ENCODE data around the gene C8B. TPM values are rescaled to one million over a fixed set of nuclear protein-coding genes. Genes with fewer than 3 reads are reported as not detected.

C8B gene
- total RNA-seq, 1 donor from 2014 or later: not detected

- DNase-seq (ENCODE audit: low spot score): no peak
Observed at GRCh38 chr1:56972976-56973375, 7.2 kb upstream of the C8B start.

- no peak for DNase-seq (ENCODE audit: low spot score)
Observed at GRCh38 chr1:56970280-56970679, 4.5 kb upstream of the C8B start.

GRCh38 chr1:56968878-56969495 lies 3.2 kb upstream of the C8B start:
- DNase-seq (ENCODE audit: low spot score): no peak

- no peak for DNase-seq (ENCODE audit: low spot score)
Observed at GRCh38 chr1:56967900-56968832, 2.4 kb upstream of the C8B start.

GRCh38 chr1:56967355-56967754 lies 1.5 kb upstream of the C8B start:
- no peak for DNase-seq (ENCODE audit: low spot score)

- DNase-seq (ENCODE audit: low spot score): no peak
Observed at GRCh38 chr1:56966698-56966999, 834 bp upstream of the C8B start.

- no peak for DNase-seq (ENCODE audit: low spot score)
Observed at GRCh38 chr1:56965191-56965590, 624 bp downstream of the C8B start.

GRCh38 chr1:56964349-56965017 lies 1.3 kb downstream of the C8B start:
- DNase-seq (ENCODE audit: low spot score): no peak

GRCh38 chr1:56963667-56964066 lies 2.1 kb downstream of the C8B start:
- no peak for DNase-seq (ENCODE audit: low spot score)

GRCh38 chr1:56961426-56961825 lies 4.4 kb downstream of the C8B start:
- DNase-seq (ENCODE audit: low spot score): no peak

GRCh38 chr1:56958526-56958925 lies 7.3 kb downstream of the C8B start:
- DNase-seq (ENCODE audit: low spot score): no peak

- no peak for DNase-seq (ENCODE audit: low spot score)
Observed at GRCh38 chr1:56957931-56958330, 7.9 kb downstream of the C8B start.

GRCh38 chr1:56954664-56955063 lies 11.2 kb downstream of the C8B start:
- DNase-seq (ENCODE audit: low spot score): no peak

GRCh38 chr1:56953386-56953785 lies 12.4 kb downstream of the C8B start:
- DNase-seq (ENCODE audit: low spot score): no peak

GRCh38 chr1:56952501-56952900 lies 13.3 kb downstream of the C8B start:
- DNase-seq (ENCODE audit: low spot score): no peak

- DNase-seq (ENCODE audit: low spot score): no peak
Observed at GRCh38 chr1:56948403-56949023, 17.3 kb downstream of the C8B start.

GRCh38 chr1:56940039-56940438 lies 25.8 kb downstream of the C8B start:
- DNase-seq (ENCODE audit: low spot score): no peak

- DNase-seq (ENCODE audit: low spot score): no peak
Observed at GRCh38 chr1:56939209-56939608, 26.6 kb downstream of the C8B start.

GRCh38 chr1:56938646-56939045 lies 27.2 kb downstream of the C8B start:
- no peak for DNase-seq (ENCODE audit: low spot score)

GRCh38 chr1:56934430-56935060 lies 31.3 kb downstream of the C8B start:
- no peak for DNase-seq (ENCODE audit: low spot score)

GRCh38 chr1:56933606-56934005 lies 32.2 kb downstream of the C8B start:
- no peak for DNase-seq (ENCODE audit: low spot score)

All from mesenteric fat pad (tissue), 1 donor.